Vagina (tissue), 2 donors: ENCODE data around the gene IMMT. TPM values are rescaled to one million over a fixed set of nuclear protein-coding genes. Genes with fewer than 3 reads are reported as not detected.

Experiments
- DNase-seq, 2 donors: peaks; one replicate each; pipeline ENCODE4 v3.0.0-alpha.2; 2017; ENCODE audit errors: extremely low spot score in 2 of 2
- H3K27ac ChIP-seq: fragments of 200-600 bp; sonication (generic); one replicate; pipeline ENCODE4 v1.5.1; 2019
- H3K27me3 ChIP-seq: fragments of 200-600 bp; sonication (generic); one replicate; pipeline ENCODE4 v1.5.1; 2019
- H3K36me3 ChIP-seq, 2 donors: fragments of 200-600 bp; sonication (generic); one replicate each; pipeline ENCODE4 v1.5.1; 2017 to 2019
- H3K4me1 ChIP-seq: fragments of 200-600 bp; sonication (generic); one replicate; pipeline ENCODE4 v1.5.1; 2019
- H3K4me3 ChIP-seq, 2 donors: fragments of 200-600 bp; sonication (generic); 1 replicate in 1 of 2; 2 replicates in 1 of 2; pipeline ENCODE4 v1.5.1; 2016 to 2019
- H3K9me3 ChIP-seq: fragments of 200-600 bp; sonication (generic); one replicate; pipeline ENCODE4 v1.5.1; 2019
- CTCF ChIP-seq, 3 experiments: fragments of 450-650 bp in 2 of 3; fragments of 200-600 bp in 1 of 3; sonication (generic) in 1 of 3; IDR thresholded peaks; one replicate each; pipeline ENCODE4 v1.5.1; 2017 to 2019; ENCODE audit warnings: antibody characterized with exemption in 3 of 3, mild to moderate bottlenecking in 2 of 3, moderate library complexity in 2 of 3
- POLR2A ChIP-seq, 2 donors: fragments of 450-650 bp; IDR thresholded peaks; one replicate each; pipeline ENCODE4 v1.6.1; 2017; ENCODE audit warnings: antibody characterized with exemption in 2 of 2, mild to moderate bottlenecking in 2 of 2, moderate library complexity in 2 of 2
- POLR2AphosphoS5 ChIP-seq, 2 donors: sonication (generic); formaldehyde crosslinking; IDR thresholded peaks; one replicate each; pipeline ENCODE4 v1.9.0; 2017; ENCODE audit warnings: antibody characterized with exemption in 2 of 2, mild to moderate bottlenecking in 2 of 2, low read depth in 1 of 2; ENCODE audit not compliant: insufficient read depth in 1 of 2
- intact Hi-C: fragments of 100-400 bp; cut with DNase I; formaldehyde crosslinking; loops from one replicate; pipeline ENCODE4 v1.15.1; 2023
- total RNA-seq: library from RNA; depleted of rRNA; stranded (reverse); fragments of >200 nt; gene quantifications from one replicate; pipeline ENCODE4 v1.2.3, GENCODE V29; 2016

IMMT gene
- total RNA-seq, 1 donor from 2014 or later, result 51.8 TPM

GRCh38 chr2:86170449-86170848 lies 24.8 kb downstream of the IMMT start:
- TF ChIP-seq POLR2AphosphoS5 (IDR thresholded peaks at IDR 0.05; ENCODE audit: insufficient read depth in 1 of 2, low read depth in 1 of 2) (no peak), POLR2A (IDR thresholded peaks at IDR 0.05) (no peak), CTCF (IDR thresholded peaks at IDR 0.05) (no peak)
- H3K36me3 ChIP-seq, result peaks cover 4 to 59% of the 10 kb centered on the region in 2 donors
- H3K9me3 ChIP-seq, result no peaks in the 10 kb centered on the region
- intact Hi-C loops, result no loop called here
- no peak overlapping the region for H3K27ac ChIP-seq
- H3K4me1 ChIP-seq, result peaks cover 6% of the 10 kb centered on the region
- H3K27me3 ChIP-seq, result no peaks in the 10 kb centered on the region
- DNase-seq, result no peak
- no peak overlapping the region for H3K4me3 ChIP-seq

GRCh38 chr2:86160156-86160952 lies 34.9 kb downstream of the IMMT start:
- TF ChIP-seq POLR2A (IDR thresholded peaks at IDR 0.05) (no peak), POLR2AphosphoS5 (IDR thresholded peaks at IDR 0.05; ENCODE audit: insufficient read depth in 1 of 2, low read depth in 1 of 2) (no peak), CTCF (IDR thresholded peaks at IDR 0.05) (no peak)
- Histone ChIP-seq H3K27ac (no peak overlapping the region), H3K4me3 (no peak overlapping the region), H3K36me3 (peaks cover 4 to 77% of the 10 kb centered on the region in 2 donors), H3K4me1 (no peaks in the 10 kb centered on the region), H3K9me3 (no peaks in the 10 kb centered on the region), H3K27me3 (no peaks in the 10 kb centered on the region)
- DNase-seq, result no peak
- intact Hi-C loops, result no loop called here

- H3K4me3 ChIP-seq, result no peak overlapping the region
- DNase-seq, result no peak
- intact Hi-C loops, result no loop called here
- H3K27ac ChIP-seq, result no peak overlapping the region
- no peak for TF ChIP-seq POLR2AphosphoS5 (IDR thresholded peaks at IDR 0.05; ENCODE audit: insufficient read depth in 1 of 2, low read depth in 1 of 2)
- TF ChIP-seq POLR2A (IDR thresholded peaks at IDR 0.05), result no peak
- no peak for TF ChIP-seq CTCF (IDR thresholded peaks at IDR 0.05)
- H3K27me3 ChIP-seq, result no peaks in the 10 kb centered on the region
- H3K36me3 ChIP-seq, result peaks cover 4 to 65% of the 10 kb centered on the region in 2 donors
- H3K4me1 ChIP-seq, result no peaks in the 10 kb centered on the region
- no peaks in the 10 kb centered on the region for H3K9me3 ChIP-seq
Measured at GRCh38 chr2:86158286-86158685, 37.0 kb downstream of the IMMT start.

GRCh38 chr2:86157009-86157556 lies 38.2 kb downstream of the IMMT start:
- peaks cover 4 to 56% of the 10 kb centered on the region in 2 donors for H3K36me3 ChIP-seq
- intact Hi-C loops, result no loop called here
- H3K4me3 ChIP-seq, result no peak overlapping the region

More at GRCh38 chr2:86157009-86157556, 38.2 kb downstream of the IMMT start:
- Histone ChIP-seq H3K4me1 (no peaks in the 10 kb centered on the region), H3K27me3 (no peaks in the 10 kb centered on the region), H3K9me3 (no peaks in the 10 kb centered on the region), H3K27ac (no peak overlapping the region)
- DNase-seq, result no peak
- TF ChIP-seq CTCF (IDR thresholded peaks at IDR 0.05) (no peak), POLR2A (IDR thresholded peaks at IDR 0.05) (no peak), POLR2AphosphoS5 (IDR thresholded peaks at IDR 0.05; ENCODE audit: insufficient read depth in 1 of 2, low read depth in 1 of 2) (no peak)
